Natural killer cell (primary cell): ENCODE measurements around the gene CDK4. TPM values are rescaled to one million over a fixed set of nuclear protein-coding genes. Genes with fewer than 3 reads are reported as not detected.

Experiments
- ATAC-seq, 3 donors: fragments of 150-1000 bp in 2 of 3; fragments of 200-7000 bp in 1 of 3; cut with Tn5 transposase; 1 replicate in 1 of 3; 2 replicates in 2 of 3; pipeline ENCODE4 v1.10.0; 2021; ENCODE audit warnings: mild to moderate bottlenecking in 2 of 3, moderate library complexity in 2 of 3
- DNase-seq, 2 donors: peaks; one replicate each; pipeline versions ENCODE4 v3.0.0 to v3.0.0-alpha.2; 2013 to 2021; ENCODE audit warnings: mixed read lengths in 1 of 2
- H3K27ac ChIP-seq: one replicate; pipeline ENCODE4 v1.5.1; 2013; ENCODE audit warnings: mild to moderate bottlenecking, low read length
- H3K27me3 ChIP-seq: one replicate; pipeline ENCODE4 v1.6.1; 2013; ENCODE audit warnings: low read length; ENCODE audit not compliant: control insufficient read depth, insufficient read depth
- H3K36me3 ChIP-seq: one replicate; pipeline ENCODE4 v1.6.1; 2013; ENCODE audit warnings: low read length; ENCODE audit not compliant: control insufficient read depth, insufficient read depth
- H3K4me1 ChIP-seq: one replicate; pipeline ENCODE4 v1.6.1; 2013; ENCODE audit warnings: low read length; ENCODE audit not compliant: control insufficient read depth, insufficient read depth
- H3K4me3 ChIP-seq: one replicate; pipeline ENCODE4 v1.5.1; 2013; ENCODE audit warnings: low read length
- H3K9me3 ChIP-seq: one replicate; pipeline ENCODE4 v1.6.1; 2013; ENCODE audit warnings: low read length; ENCODE audit not compliant: control insufficient read depth, insufficient read depth
- H3K27ac Mint-ChIP-seq, 2 donors: one replicate each; pipeline ENCODE4 v1.8.0; 2022; ENCODE audit warnings: mild to moderate bottlenecking in 2 of 2, mixed read lengths in 2 of 2, moderate library complexity in 1 of 2
- H3K27me3 Mint-ChIP-seq, 2 donors: one replicate each; pipeline ENCODE4 v1.8.0; 2022; ENCODE audit warnings: low read depth in 2 of 2, mixed read lengths in 2 of 2
- H3K36me3 Mint-ChIP-seq: one replicate; pipeline ENCODE4 v1.8.0; 2022; ENCODE audit warnings: mixed read lengths
- H3K4me1 Mint-ChIP-seq, 2 donors: one replicate each; pipeline ENCODE4 v1.8.0; 2022; ENCODE audit warnings: mixed read lengths in 2 of 2
- H3K4me3 Mint-ChIP-seq: one replicate; pipeline ENCODE4 v1.8.0; 2022; ENCODE audit warnings: mild to moderate bottlenecking, moderate library complexity, mixed read lengths
- H3K9me3 Mint-ChIP-seq, 2 donors: one replicate each; pipeline ENCODE4 v1.8.0; 2022; ENCODE audit warnings: mixed read lengths in 2 of 2
- CTCF ChIP-seq: fragments of 200-600 bp; IDR thresholded peaks from one replicate; pipeline ENCODE4 v1.8.0; 2022; ENCODE audit warnings: antibody characterized with exemption
- WGBS: methylation state at CpG from one replicate; pipeline ENCODE4 v1.1.7; 2013; ENCODE audit warnings: missing lambda C conversion rate; ENCODE audit not compliant: insufficient coverage; 5-methylcytosine and 5-hydroxymethylcytosine counted together
- intact Hi-C: fragments of 100-400 bp; cut with micrococcal nuclease; formaldehyde crosslinking; loops from one replicate; pipeline ENCODE4 v1.14.2; 2022
- total RNA-seq, 4 donors: library from RNA; stranded (reverse); fragments of 120-200 nt in 1 of 4; gene quantifications; one replicate each; pipeline versions ENCODE4 v1.2.3 to v1.2.4, GENCODE V29; 2013 to 2022

Gene CDK4
- total RNA-seq = 10 to 100 TPM; 30.7 to 39.5 (median 37.7) TPM
- total RNA-seq (2013) = 41.9 TPM

DNA sequence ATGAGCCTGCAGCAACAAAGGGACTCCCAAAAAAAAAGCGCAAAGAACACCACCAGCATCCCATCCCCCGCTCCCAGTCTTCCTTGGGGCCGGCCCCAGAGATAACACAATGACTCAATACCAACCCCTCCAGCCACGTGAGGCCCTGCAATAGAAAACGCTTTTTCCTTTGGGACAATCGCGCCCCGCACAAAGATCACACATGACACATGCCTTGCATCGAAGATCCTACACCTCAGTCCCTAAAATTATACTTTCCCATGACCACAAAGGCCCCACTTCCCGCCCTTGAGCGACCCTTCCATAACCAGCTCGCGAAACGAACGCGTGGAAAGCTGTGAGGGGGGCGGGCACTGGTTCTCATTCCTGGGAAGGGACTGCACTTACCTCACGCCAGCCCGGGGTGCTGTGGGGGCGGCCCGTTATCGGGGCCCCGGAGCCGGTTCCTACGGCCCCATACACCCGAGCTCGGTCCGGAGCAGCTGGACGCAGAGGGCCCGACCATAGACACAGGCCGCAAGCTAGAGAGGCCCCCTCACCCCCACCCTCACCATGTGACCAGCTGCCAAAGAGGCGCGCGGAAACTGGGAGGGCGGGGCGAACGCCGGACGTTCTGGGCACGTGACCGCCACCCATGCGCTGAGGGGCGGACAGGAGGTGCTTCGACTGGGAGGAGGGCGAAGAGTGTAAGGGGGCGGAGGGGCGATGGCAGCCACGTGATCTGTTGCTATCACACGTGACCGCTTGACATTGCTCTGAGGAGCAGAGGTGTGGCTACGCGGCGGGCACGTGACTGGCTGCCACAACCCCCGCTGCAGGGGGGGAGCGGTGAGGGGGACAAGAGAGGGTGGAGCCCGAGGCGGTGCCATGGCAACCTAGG is at the start of gene CDK4:
Gene CDK4, minus strand, starts transcription at position 523 of the 880 bp plus-strand sequence. CDS start 593 bp downstream, outside the sequence.
- Mint-ChIP-seq H3K36me3 (peaks cover 5% of the 10 kb centered on the region), H3K4me3 (peak within 1 kb of the TSS; percentile 89), H3K9me3 (no peaks in the 10 kb centered on the region), H3K4me1 (peaks cover 45 to 49% of the 10 kb centered on the region in 2 donors), H3K27ac (peak within 1 kb of the TSS; percentile 91 to 92), H3K27me3 (no peaks in the 10 kb centered on the region)
- H3K4me1 ChIP-seq = peaks cover 43% of the 10 kb centered on the region
- peak within 1 kb of the TSS; percentile 63 for H3K4me3 ChIP-seq
- WGBS = under 1% methylated on average over 58 of the region's 58 CpGs
- intact Hi-C loops = loop anchor here (1.0 kb wide), 3 partner anchors 8 to 232 kb away; partner anchors contain the start of genes DDIT3 and TSFM
- DNase-seq (peak; percentile 96 to 99), ATAC-seq (peak; percentile 81 to 97 (median 89))
- no peaks in the 10 kb centered on the region for H3K9me3 ChIP-seq
- no peaks in the 10 kb centered on the region for H3K27me3 ChIP-seq
- no peak for TF ChIP-seq CTCF
- H3K27ac ChIP-seq = peak within 1 kb of the TSS; percentile 85
- peaks cover 16% of the 10 kb centered on the region for H3K36me3 ChIP-seq

- peaks cover 10% of the 10 kb centered on the region for H3K36me3 Mint-ChIP-seq
- no peaks in the 10 kb centered on the region for H3K27me3 ChIP-seq
- H3K27me3 Mint-ChIP-seq = no peaks in the 10 kb centered on the region
- DNase-seq = no peak
- no peak overlapping the region for H3K27ac ChIP-seq
- no peaks in the 10 kb centered on the region for H3K4me1 ChIP-seq
- no peak for ATAC-seq
- H3K4me3 Mint-ChIP-seq = no peak overlapping the region
- H3K36me3 ChIP-seq = peaks cover 35% of the 10 kb centered on the region
- intact Hi-C loops = no loop called here
- H3K9me3 ChIP-seq = no peaks in the 10 kb centered on the region
- H3K4me1 Mint-ChIP-seq = peaks cover 0 to 6% of the 10 kb centered on the region in 2 donors
- no peak overlapping the region for H3K4me3 ChIP-seq
- no peak overlapping the region for H3K27ac Mint-ChIP-seq
- no peak for TF ChIP-seq CTCF
- no peaks in the 10 kb centered on the region for H3K9me3 Mint-ChIP-seq
- 100% methylated on average over 3 of the region's 3 CpGs for WGBS
These were observed 48.9 kb upstream of the CDK4 start for GRCh38 chr12:57800965-57801364.

GRCh38 chr12:57797933-57798332 is 45.8 kb upstream of the CDK4 start:
- Histone ChIP-seq H3K27me3 (no peaks in the 10 kb centered on the region), H3K27ac (no peak overlapping the region), H3K9me3 (no peaks in the 10 kb centered on the region), H3K4me3 (no peak overlapping the region), H3K4me1 (no peaks in the 10 kb centered on the region), H3K36me3 (peaks cover 54% of the 10 kb centered on the region)
- H3K4me3 Mint-ChIP-seq = no peak overlapping the region
- peak overlapping the region in 1 of 2 donors; percentile 50 for H3K27ac Mint-ChIP-seq
- H3K27me3 Mint-ChIP-seq = no peaks in the 10 kb centered on the region
- H3K9me3 Mint-ChIP-seq = no peaks in the 10 kb centered on the region
- ATAC-seq (no peak), DNase-seq (no peak)
- H3K36me3 Mint-ChIP-seq = peaks cover 15% of the 10 kb centered on the region
- TF ChIP-seq CTCF = no peak
- peaks cover 0 to 6% of the 10 kb centered on the region in 2 donors for H3K4me1 Mint-ChIP-seq
- WGBS = 100% methylated on average over 1 of the region's 1 CpG
- intact Hi-C loops = no loop called here
